ENCODE data around the gene TMEM181.
"Not testable (repeated sequence)": the region's sequence is repeated elsewhere in the genome, so short reads cannot be mapped to it uniquely, and the experiment has no call there.

The TMEM181 gene

DNA sequence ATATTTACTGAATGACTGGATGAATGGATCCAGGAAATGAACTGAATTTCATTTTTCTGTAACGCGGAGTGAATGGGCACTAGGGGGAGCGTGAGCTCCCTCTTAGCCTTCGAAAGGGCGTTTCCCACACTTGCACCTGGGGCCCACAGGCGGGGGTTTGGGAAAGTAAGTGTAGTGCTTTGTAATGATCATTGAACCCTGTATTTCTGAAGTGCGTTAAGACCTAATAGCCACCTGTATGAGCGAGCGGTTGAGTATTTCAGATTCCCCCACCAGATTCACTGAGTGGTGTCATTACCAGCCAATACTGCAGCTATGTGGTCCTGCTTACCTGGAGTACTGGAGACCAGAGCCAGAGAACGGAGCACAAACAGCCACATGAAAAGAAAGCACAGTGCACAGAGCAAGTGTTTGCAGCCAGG is 100.5 kb downstream of the TMEM181 start:
- Mint-ChIP-seq H3K9me3 (no peaks in the 10 kb centered on the region), H3K36me3 (peaks cover 5% of the 10 kb centered on the region), H3K4me3 (peak overlapping the region; percentile 9), H3K4me1 (peaks cover 60% of the 10 kb centered on the region), H3K27ac (peak overlapping the region; percentile 38), H3K27me3 (no peaks in the 10 kb centered on the region)

DNA sequence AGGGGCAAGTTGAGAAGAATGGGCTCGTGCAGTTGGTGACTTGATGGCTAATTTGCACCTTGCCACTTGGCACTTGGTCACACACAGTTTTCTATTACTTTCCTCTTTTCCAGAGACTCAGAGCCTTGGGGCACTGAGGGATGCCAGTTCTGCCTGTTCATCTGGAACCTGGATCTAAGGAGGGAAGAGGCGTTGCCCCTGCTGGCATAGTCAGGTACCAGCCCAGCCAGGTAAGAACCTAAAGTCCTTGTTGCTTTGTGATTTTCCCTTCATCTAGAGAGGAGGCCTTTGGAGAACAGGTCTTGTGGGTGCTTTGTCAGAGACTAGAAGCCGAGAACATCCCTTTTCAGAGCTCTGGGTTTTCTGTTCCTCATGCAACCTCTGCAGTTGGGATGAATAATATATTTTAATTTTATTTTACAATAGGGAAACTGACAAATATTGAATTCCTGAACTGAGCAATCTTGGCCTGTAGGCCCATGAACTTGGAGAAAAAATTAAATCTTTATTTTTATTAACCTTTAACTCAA is 101.3 kb downstream of the TMEM181 start:
- Mint-ChIP-seq H3K27me3 (no peaks in the 10 kb centered on the region), H3K27ac (no peak overlapping the region), H3K4me1 (peaks cover 51% of the 10 kb centered on the region), H3K36me3 (peaks cover 5% of the 10 kb centered on the region), H3K4me3 (no peak overlapping the region), H3K9me3 (no peaks in the 10 kb centered on the region)

DNA sequence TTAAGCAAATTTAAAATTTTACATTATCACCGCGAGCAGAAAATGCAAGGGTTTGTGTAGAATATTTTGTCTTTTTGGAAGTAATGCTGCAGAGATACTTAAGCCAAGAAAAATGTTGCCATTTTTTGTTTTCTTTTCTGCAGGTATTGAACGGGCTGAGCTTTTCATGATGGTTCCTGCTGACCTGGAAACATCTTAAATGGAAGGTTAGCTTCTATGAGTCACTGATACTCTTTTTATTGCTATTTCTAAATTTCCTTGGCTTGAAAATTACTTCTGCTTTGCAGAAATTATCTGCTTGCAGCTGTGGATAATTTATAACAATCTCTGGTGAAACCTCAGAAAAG is 102.7 kb downstream of the TMEM181 start:
- H3K4me3 Mint-ChIP-seq = peak overlapping the region; percentile 83
- H3K27me3 Mint-ChIP-seq = no peaks in the 10 kb centered on the region
- H3K27ac Mint-ChIP-seq = no peak overlapping the region
- H3K9me3 Mint-ChIP-seq = no peaks in the 10 kb centered on the region
- peaks cover 42% of the 10 kb centered on the region for H3K4me1 Mint-ChIP-seq
- peaks cover 12% of the 10 kb centered on the region for H3K36me3 Mint-ChIP-seq

DNA sequence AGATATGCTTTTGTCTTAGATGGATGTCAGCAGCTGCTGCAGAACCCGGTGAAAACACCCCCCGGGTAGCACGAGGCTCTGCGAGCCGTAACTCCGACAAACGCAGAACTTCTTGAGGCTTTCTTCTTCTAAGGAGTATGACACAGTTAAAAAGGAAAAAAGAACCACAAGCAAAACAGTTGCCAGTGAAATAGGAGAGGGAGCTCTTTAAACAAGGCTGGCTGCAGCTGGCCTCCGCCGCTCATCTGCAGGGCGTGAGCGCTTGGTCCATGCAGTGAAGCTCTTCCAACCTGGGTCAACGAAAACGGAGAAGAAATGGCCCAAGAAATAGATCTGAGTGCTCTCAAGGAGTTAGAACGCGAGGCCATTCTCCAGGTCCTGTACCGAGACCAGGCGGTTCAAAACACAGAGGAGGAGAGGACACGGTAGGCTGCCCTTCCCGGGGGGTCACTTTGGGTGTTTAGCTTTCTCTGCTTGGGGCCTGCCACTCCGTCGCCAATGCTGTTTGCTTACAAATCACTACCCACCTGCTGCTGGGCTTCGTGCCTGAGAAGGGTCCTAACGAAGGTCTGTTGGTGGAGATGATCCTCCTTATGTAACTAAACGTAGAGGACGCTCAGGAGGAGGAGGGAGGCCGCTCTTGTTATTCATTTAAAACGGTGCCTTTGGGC is 103.2 kb downstream of the TMEM181 start:
- peak overlapping the region; percentile 91 for H3K27ac Mint-ChIP-seq
- peaks cover 42% of the 10 kb centered on the region for H3K4me1 Mint-ChIP-seq
- no peaks in the 10 kb centered on the region for H3K27me3 Mint-ChIP-seq
- peak overlapping the region; percentile 83 for H3K4me3 Mint-ChIP-seq
- H3K36me3 Mint-ChIP-seq = peaks cover 12% of the 10 kb centered on the region
- no peaks in the 10 kb centered on the region for H3K9me3 Mint-ChIP-seq

DNA sequence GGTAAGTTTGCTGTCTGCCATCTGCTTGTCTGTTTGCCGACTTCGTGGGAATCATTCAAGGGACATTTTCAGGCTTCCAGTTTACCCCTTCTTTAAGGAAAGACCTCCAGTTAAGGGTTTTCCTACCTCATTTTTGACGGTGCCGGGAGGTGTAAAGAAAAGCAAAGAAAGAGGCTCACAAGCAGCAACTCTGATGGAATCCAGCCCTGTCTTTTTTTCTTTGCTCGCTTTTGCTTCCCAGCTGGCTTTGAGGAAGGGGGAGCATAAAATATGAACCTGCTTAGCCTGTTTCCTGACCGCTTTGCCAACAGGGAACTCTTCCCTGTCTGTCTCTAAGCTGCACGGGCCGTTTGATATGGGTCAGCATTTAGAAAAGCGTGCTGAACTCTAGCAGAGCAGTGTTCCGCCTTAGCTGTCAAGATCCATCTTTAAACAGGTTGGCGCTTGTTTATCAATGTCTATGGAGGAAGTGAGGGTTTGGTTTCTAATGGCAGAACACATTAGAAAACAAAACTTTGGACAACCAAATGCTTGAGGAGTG is 103.8 kb downstream of the TMEM181 start:
- Mint-ChIP-seq H3K27ac (no peak overlapping the region), H3K4me1 (peaks cover 46% of the 10 kb centered on the region), H3K4me3 (peak overlapping the region; percentile 83), H3K9me3 (no peaks in the 10 kb centered on the region), H3K36me3 (peaks cover 16% of the 10 kb centered on the region), H3K27me3 (no peaks in the 10 kb centered on the region)

DNA sequence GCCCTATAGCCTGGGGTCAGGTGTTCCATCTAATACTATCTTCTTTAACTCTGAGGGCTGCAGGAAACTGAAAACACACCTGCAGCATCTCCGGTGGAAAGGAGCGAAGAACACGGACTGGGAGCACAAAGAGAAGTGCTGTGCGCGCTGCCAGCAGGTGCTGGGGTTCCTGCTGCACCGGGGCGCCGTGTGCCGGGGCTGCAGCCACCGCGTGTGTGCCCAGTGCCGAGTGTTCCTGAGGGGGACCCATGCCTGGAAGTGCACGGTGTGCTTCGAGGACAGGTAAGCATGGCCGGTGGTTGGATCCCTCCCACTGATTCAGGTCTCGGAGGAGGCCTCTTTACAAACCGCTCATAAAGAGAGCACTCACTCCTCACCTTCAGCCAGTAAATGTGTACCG is 105.4 kb downstream of the TMEM181 start:
- no peak overlapping the region for H3K27ac Mint-ChIP-seq

DNA sequence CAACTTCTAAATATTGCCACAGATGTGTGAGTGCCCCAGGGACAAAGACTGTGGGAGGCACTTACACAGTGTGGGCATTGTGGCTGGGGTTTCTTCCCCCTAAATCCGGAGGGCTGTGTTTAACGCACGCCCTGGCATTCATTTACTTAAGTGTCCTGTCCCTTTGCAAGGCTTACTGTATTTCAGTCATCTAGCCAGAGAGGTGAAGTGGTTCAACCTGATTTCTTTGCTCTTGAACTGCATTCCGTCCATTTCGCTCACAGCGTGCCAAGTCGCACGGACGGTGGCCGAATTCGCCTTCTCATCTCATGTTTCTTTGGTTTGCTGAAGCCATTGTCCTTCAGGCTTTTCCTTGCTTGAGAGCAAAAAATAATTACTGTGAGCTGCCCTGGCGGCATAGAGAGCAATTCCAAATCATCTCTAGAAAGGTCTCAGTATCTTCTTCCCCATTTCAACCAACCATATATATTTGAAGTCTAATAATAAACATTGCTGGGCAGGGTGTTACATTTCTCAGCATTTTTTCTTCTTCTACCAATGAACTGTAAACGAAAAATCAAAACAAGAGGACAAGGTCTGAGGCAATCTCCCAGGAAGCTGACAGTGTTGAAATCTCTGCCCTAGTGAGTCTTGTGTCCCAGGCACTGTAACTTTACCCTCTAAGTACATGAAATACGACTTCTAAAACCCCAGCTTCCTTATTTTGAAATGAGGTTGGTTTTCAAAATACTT is 106.9 kb downstream of the TMEM181 start:
- H3K4me1 Mint-ChIP-seq = peaks cover 30% of the 10 kb centered on the region
- no peaks in the 10 kb centered on the region for H3K9me3 Mint-ChIP-seq
- H3K27ac Mint-ChIP-seq = no peak overlapping the region
- H3K4me3 Mint-ChIP-seq = no peak overlapping the region
- H3K36me3 Mint-ChIP-seq = peaks cover 18% of the 10 kb centered on the region
- H3K27me3 Mint-ChIP-seq = no peaks in the 10 kb centered on the region

More for the DNA sequence above, 105.4 kb downstream of the TMEM181 start:
- Mint-ChIP-seq H3K4me1 (peaks cover 39% of the 10 kb centered on the region), H3K9me3 (no peaks in the 10 kb centered on the region), H3K27me3 (no peaks in the 10 kb centered on the region), H3K36me3 (peaks cover 18% of the 10 kb centered on the region), H3K4me3 (peak overlapping the region; percentile 33)

DNA sequence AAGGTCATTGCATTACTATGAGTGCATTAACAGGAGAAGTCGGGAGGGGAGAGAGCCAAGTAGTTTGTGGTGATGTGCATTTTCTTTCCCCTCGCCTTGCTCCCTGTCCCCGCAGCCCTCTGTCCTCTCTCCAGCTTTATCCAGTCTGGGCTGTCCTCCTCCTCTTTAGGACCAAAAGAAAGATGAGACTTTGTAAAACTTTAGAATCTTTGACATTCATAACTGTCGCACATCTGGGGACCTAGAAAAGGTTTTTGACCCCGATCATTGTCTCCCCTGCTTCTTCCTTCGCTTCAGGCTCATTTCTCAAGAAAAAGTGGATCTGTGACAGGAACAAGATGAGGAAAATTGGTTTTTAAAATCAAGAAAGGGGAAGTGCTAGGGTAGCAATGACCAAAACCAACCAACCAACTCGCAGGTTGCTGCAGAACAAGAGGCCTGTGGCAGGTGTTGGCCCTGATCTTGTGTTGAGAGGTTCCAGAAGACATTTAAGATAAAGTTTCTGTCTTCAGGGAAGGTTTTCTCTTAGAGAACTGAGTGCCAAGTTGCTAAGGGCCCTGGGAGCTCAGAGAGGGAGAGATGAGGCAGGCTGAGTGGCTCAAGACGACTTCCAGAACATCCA is 107.6 kb downstream of the TMEM181 start:
- H3K4me3 Mint-ChIP-seq = no peak overlapping the region
- no peak overlapping the region for H3K27ac Mint-ChIP-seq
- peaks cover 24% of the 10 kb centered on the region for H3K4me1 Mint-ChIP-seq
- no peaks in the 10 kb centered on the region for H3K27me3 Mint-ChIP-seq
- no peaks in the 10 kb centered on the region for H3K9me3 Mint-ChIP-seq
- H3K36me3 Mint-ChIP-seq = peaks cover 18% of the 10 kb centered on the region

DNA sequence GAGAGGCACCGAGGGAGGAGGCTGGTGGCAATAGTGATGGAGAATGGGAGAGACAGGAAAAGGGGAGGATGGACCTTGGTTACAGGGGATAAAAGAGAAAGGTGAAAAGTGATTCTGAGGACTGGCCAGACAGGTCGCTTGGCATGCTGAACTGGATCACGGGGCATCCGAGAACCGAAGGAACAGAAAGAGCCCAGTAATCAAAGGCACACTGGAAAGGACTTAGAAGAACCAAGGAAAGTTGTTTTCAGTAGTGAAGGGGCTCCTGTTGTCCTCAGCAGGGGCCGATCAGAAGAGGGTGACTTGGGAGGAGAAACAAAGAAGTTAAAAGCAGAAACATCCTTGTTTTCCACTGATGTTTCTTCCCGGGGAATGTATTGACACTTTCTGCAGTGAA is 108.8 kb downstream of the TMEM181 start:
- Mint-ChIP-seq H3K27ac (no peak overlapping the region), H3K4me1 (peaks cover 14% of the 10 kb centered on the region), H3K36me3 (peaks cover 13% of the 10 kb centered on the region), H3K9me3 (no peaks in the 10 kb centered on the region), H3K4me3 (no peak overlapping the region), H3K27me3 (no peaks in the 10 kb centered on the region)

DNA sequence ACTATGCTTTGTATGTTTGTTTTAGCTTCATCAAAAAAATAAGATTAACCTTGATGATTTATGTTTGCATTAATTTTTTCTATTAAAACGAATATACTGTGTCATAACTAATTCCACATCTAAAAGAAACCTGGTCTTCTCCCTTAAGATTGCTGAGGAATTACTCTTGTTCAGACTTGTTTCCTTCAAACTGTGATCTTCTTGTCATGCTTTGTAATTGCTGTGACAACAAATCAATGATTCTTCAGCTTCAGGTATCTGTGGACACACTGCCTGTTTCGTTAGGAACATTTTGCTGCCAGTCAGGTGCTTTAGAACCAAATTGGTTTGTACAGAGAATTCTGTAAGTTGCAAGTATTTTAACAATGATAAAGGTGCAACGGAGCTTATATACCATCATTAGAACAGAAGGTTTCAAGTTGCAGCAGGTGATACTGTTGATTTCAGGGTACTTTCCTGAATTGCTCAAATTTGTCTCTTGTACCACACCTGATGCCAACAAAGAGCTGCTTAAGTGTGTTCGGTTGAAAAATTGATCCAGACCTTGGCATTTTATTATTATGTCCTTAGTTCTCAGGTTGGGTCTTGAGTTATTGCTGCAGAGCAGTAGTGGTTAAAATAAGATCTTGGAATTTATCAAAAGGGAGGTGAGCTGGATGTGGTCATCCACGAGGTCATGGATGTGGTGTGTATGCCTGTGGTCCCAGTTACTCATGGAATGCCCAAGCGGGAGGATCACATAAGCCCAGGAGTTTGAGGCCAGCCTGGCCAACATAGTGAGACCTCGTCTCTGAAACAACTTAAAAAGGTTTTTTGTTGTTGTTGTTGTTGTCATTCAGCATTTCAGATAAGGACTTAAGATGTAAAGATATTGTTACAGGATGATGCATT is 109.5 kb downstream of the TMEM181 start:
- Mint-ChIP-seq H3K4me3 (no peak overlapping the region), H3K27ac (no peak overlapping the region), H3K4me1 (peaks cover 19% of the 10 kb centered on the region), H3K9me3 (no peaks in the 10 kb centered on the region), H3K27me3 (no peaks in the 10 kb centered on the region), H3K36me3 (peaks cover 16% of the 10 kb centered on the region)

DNA sequence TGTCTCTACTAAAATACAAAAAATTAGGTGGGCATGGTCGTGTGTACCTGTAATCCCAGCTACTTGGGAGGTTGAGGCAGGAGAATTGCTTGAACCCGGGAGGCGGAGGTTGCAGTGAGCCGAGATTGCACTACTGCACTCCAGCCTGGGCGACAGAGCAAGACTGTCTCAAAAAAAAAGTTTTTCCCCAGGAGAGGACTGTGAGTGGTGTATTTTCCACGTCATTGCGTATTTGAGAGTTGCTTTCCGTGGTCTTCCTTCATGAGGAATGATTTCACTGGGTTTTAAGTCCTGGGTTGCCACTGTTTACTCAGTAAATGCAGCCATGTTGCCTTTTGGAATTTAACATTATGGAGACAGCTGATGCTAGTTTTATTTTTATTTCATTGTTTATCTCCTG is 112.2 kb downstream of the TMEM181 start:
- not testable (repeated sequence) for H3K27ac Mint-ChIP-seq, H3K9me3 Mint-ChIP-seq, H3K27me3 Mint-ChIP-seq, H3K4me3 Mint-ChIP-seq
- Mint-ChIP-seq H3K4me1 (peaks cover 11% of the 10 kb centered on the region), H3K36me3 (peaks cover 19% of the 10 kb centered on the region)

DNA sequence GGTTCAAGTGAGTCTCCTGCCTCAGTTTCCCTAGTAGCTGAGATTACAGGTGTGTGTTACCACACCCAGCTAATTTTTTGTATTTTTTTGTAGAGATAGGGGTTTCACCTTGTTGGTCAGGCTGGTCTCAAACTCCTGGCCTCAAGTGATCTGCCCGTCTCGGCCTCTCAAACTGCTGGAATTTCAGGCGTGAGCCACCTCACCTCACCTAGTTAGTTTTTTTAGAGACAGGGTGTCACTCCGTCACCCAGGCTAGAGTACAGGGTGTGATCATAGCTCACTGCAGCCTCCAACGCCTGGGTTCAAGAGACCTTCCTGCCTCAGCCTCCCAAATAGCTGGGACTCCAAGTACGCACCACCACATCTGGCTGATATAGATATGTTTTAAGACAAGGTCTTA is 112.8 kb downstream of the TMEM181 start:
- Mint-ChIP-seq H3K4me3 (no peak overlapping the region), H3K9me3 (no peaks in the 10 kb centered on the region), H3K27me3 (no peaks in the 10 kb centered on the region), H3K4me1 (peaks cover 11% of the 10 kb centered on the region), H3K36me3 (peaks cover 18% of the 10 kb centered on the region), H3K27ac (no peak overlapping the region)

DNA sequence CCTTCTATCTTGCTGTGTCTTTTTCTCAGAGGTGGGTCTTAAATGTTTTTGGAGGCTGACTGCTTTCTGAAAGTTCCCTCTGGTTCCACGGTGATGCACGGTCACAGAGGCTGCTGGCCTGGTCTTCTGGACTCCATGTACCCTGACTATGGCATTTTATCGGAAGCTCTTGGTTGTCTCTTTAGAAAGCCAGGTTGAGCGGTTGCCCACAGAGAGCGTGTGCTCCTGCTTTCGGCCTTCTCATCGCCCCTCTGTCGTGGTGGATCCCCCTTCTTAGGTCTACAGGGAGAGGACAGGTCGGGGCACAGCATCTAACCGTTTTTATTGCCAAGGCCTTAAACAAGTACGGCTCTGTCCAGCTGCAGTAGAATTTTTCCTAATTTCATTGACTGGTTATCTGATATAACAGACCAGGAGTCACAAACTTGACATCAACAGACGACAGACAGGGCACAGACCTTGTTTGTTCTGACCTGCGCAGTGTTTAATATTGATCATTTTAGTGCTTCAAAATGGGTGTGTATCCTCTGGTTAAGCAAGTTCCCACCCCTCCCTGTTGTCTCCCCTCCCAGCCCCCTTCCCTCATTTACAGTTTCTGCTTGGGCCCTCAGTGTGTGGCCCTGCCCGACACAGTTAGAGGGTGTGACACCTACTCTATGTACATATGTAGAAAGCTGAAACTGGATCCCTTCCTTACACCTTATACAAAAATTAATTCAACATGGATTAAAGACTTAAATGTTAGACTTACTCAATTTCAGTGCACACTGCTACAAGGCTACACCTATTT is 114.6 kb downstream of the TMEM181 start:
- Mint-ChIP-seq H3K4me3 (no peak overlapping the region), H3K4me1 (peaks cover 8% of the 10 kb centered on the region), H3K9me3 (no peaks in the 10 kb centered on the region), H3K27me3 (no peaks in the 10 kb centered on the region), H3K27ac (no peak overlapping the region), H3K36me3 (peaks cover 19% of the 10 kb centered on the region)

DNA sequence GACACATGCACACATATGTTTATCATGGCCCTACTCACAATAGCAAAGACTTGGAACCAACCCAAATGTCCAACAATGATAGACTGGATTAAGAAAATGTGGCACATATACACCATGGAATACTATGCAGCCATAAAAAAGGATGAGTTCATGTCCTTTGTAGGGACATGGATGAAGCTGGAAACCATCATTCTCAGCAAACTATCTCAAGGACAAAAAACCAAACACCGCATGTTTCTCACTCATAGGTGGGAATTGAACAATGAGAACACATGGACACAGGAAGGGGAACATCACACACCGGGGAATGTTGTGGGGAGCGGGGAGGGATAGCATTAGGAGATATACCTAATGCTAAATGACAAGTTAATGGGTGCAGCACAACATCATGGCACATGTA is 117.2 kb downstream of the TMEM181 start:
- not testable (repeated sequence) for H3K27me3 Mint-ChIP-seq, H3K27ac Mint-ChIP-seq, H3K9me3 Mint-ChIP-seq, H3K4me3 Mint-ChIP-seq
- H3K36me3 Mint-ChIP-seq = peaks cover 21% of the 10 kb centered on the region
- H3K4me1 Mint-ChIP-seq = peaks cover 12% of the 10 kb centered on the region
